AG04450 (cell line): ENCODE data around the gene NDUFV3. TPM values are rescaled to one million over a fixed set of nuclear protein-coding genes. Genes with fewer than 3 reads are reported as not detected.

ENCODE experiments used
- CTCF ChIA-PET: fragments of 300-600, 350-600 bp; formaldehyde crosslinking; extraction: SDS; loops from one replicate; lab custom pipeline; 2022; ENCODE audit warnings: antibody characterized with exemption, inconsistent platforms; lab: Charles Lee
- POLR2A ChIA-PET: fragments of 350-600 bp; formaldehyde crosslinking; extraction: SDS; loops from one replicate; lab custom pipeline; 2021; ENCODE audit warnings: antibody characterized with exemption, inconsistent platforms; lab: Yijun Ruan, JAX
- DNase-seq: peaks from one replicate; pipeline ENCODE4 v3.0.0-alpha.2; 2011; ENCODE audit warnings: low read depth, low spot score
- H3K27ac ChIP-seq: one replicate; pipeline ENCODE4 v1.5.1; 2012; ENCODE audit warnings: low read depth, low read length, control low read depth
- H3K27me3 ChIP-seq: one replicate; pipeline ENCODE4 v1.6.0; 2012; ENCODE audit warnings: low read length; ENCODE audit not compliant: control insufficient read depth, insufficient read depth
- H3K4me3 ChIP-seq: 2 replicates; pipeline ENCODE4 v1.5.1; 2011; ENCODE audit warnings: mild to moderate bottlenecking, low read depth, low read length, control low read depth
- H3K9me3 ChIP-seq: 2 replicates; pipeline ENCODE4 v1.5.1; 2012; ENCODE audit warnings: low read length; ENCODE audit not compliant: control insufficient read depth, insufficient read depth
- polyA plus RNA-seq: library from polyadenylated mRNA; depleted of rRNA; stranded (reverse); fragments of >200 nt; gene quantifications from 2 replicates; pipeline ENCODE4 v1.2.3, GENCODE V29; 2011
- TF ChIP-seq, protein P1 (sequence below): IDR thresholded peaks from 2 replicates; pipeline ENCODE4 v1.5.1; 2011; ENCODE audit warnings: low read depth, low read length, control low read depth, inconsistent platforms

Gene NDUFV3
- polyA plus RNA-seq, 1 experiment = 25.9 TPM

DNA sequence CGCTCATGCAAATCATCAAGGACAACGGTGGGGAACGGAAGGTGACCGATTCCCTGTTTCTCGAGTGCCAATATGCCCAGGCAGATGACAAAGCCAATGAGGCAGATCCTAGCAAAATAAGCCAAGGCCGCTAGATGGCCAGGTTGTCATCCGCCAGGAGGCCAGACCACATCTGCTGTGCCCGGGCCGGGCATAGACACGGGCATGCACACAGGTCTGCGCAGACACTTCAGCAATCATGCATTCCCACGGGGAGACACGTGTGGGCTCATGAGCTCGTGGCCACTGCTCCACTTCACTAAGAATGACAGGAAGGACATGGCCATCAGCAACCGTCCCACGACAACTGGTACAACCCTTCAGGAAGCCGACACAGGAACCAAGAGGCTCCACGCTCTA lies 37.2 kb upstream of the NDUFV3 start:
- TF ChIP-seq, protein P1, sequence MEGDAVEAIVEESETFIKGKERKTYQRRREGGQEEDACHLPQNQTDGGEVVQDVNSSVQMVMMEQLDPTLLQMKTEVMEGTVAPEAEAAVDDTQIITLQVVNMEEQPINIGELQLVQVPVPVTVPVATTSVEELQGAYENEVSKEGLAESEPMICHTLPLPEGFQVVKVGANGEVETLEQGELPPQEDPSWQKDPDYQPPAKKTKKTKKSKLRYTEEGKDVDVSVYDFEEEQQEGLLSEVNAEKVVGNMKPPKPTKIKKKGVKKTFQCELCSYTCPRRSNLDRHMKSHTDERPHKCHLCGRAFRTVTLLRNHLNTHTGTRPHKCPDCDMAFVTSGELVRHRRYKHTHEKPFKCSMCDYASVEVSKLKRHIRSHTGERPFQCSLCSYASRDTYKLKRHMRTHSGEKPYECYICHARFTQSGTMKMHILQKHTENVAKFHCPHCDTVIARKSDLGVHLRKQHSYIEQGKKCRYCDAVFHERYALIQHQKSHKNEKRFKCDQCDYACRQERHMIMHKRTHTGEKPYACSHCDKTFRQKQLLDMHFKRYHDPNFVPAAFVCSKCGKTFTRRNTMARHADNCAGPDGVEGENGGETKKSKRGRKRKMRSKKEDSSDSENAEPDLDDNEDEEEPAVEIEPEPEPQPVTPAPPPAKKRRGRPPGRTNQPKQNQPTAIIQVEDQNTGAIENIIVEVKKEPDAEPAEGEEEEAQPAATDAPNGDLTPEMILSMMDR = no peak
- CTCF ChIA-PET = no interaction called here

DNA sequence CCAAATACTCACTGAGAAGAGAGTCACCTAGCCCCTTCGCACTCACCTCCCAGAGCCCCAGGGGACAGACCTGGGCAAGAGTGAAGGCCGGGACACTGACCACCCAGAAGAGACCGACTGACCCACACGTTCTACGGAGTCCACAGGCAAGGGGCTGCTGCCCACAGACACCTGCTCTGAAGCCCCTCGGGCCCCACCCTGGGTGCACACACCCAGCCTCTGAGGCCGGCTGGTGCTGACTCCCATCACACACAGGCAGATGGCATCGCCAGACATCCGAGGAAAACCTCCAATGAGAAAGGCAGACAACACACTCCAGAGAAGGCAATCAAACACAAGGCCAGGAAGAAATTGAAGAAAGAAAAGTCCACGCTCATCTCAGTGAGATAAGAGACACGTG lies 35.9 kb upstream of the NDUFV3 start:
- POLR2A ChIA-PET = no interaction called here
- Histone ChIP-seq H3K9me3 (no peaks in the 10 kb centered on the region), H3K4me3 (no peak overlapping the region), H3K27ac (no peak overlapping the region), H3K27me3 (no peaks in the 10 kb centered on the region)
- no peak for DNase-seq
- TF ChIP-seq, protein P1 = no peak
- CTCF ChIA-PET = no interaction called here

More for the DNA sequence above, 37.2 kb upstream of the NDUFV3 start:
- H3K27me3 ChIP-seq = no peaks in the 10 kb centered on the region
- DNase-seq = no peak
- H3K9me3 ChIP-seq = no peaks in the 10 kb centered on the region
- POLR2A ChIA-PET = no interaction called here
- H3K27ac ChIP-seq = no peak overlapping the region
- H3K4me3 ChIP-seq = no peak overlapping the region

DNA sequence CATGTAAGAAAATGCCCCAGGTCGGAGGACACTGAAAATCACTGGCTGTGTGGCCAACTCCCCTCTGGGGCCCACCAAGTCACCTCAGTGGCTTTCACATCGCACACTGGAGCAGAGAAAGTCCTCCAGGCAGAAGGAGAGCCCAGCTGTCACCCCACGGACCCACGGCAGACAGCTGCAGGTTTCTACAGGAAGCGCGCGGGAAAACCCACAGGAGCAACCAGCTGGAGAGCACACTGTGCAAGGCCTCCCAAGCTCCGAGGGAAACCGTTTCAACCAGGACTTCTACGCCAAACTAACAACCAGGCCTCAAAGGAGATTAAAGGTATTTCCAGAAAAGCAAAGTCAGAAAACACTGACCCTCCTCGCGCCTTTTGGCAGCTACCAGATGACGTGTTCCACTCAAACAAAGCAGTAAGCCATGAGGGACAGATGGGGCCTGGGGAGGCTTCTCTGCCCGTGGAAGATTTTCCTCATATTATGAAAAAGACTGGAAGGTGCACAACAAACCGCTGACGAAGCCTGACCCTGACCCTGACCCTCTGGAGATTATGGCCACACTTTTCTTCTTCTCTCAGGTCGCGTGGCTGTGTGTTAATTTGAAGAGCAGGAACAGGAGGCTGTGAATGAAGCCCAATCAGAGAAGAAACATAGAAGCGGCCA lies 34.8 kb upstream of the NDUFV3 start:
- no peak overlapping the region for H3K4me3 ChIP-seq
- DNase-seq = no peak
- POLR2A ChIA-PET = no interaction called here
- no peaks in the 10 kb centered on the region for H3K9me3 ChIP-seq
- no peak overlapping the region for H3K27ac ChIP-seq
- no peaks in the 10 kb centered on the region for H3K27me3 ChIP-seq
- CTCF ChIA-PET = no interaction called here
- TF ChIP-seq, protein P1 = no peak

DNA sequence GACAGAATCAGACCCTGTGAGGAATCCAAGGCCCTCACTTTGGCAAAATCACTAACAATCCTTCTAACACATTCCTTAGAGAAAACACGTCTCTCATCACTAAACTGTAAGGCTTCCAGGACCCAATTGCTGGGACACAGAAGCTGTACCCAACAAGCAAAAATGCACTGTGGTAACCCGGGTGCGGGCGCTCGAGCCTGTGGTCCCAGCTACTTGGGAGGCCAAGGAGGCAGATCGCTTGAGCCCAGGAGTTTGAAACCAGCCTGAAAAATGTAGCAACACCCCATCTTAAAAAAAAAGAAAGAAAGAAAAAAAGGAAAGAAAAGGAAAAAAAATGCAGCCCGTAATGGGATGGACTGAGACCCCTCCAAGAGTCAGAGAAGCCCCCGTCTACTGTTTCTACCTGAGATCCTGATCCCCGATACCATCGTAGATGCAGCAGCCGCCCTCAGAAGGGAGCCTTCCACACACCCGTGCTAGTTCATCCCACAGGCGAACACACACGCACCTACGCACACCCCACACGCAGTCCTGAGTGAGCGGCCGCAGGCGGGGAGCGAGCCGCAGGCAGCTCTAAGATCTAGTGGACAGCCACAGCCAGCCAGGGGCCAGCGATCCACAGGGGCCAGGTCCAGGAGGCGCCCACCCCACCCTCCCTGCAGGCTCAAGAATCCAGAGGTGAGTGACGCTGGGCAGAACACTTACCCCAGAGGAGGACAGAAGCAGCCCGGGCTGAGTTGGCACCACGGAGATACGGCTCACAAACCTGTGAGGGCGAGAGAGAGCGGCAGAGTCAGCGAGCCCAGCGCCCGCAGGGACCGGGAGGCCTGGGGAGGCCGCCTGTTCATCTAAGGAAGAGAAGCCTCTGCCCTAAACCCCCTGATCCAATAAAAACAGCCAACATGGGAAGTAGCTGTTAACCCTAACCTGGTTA lies 33.9 kb upstream of the NDUFV3 start:
- no peaks in the 10 kb centered on the region for H3K27me3 ChIP-seq
- ChIA-PET POLR2A (no interaction called here), CTCF (no interaction called here)
- H3K27ac ChIP-seq = no peak overlapping the region
- TF ChIP-seq, protein P1 = no peak
- H3K9me3 ChIP-seq = no peaks in the 10 kb centered on the region
- no peak overlapping the region for H3K4me3 ChIP-seq
- no peak for DNase-seq

DNA sequence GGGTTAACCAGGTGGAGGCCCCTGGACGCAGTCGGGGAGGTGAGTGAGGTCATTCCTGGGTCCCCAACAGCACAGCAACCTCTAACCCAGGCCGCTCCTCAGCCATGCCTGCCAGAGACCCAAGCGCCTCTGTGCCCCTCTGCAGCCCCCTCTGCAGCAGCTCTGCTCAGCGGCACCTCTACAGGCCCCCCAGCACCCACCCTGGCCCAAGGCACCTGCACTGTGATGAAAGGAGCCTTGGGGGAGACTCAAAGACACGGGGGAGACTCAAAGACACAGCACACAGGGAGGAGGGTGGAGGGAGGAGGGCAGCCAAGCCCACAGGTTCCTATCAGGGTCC lies 33.2 kb upstream of the NDUFV3 start:
- TF ChIP-seq, protein P1 = no peak
- H3K27me3 ChIP-seq = no peaks in the 10 kb centered on the region
- H3K27ac ChIP-seq = no peak overlapping the region
- ChIA-PET CTCF (no interaction called here), POLR2A (no interaction called here)
- no peaks in the 10 kb centered on the region for H3K9me3 ChIP-seq
- H3K4me3 ChIP-seq = no peak overlapping the region
- DNase-seq = no peak
